Activated CD8-positive, alpha-beta memory T cell treated with anti-CD3 and anti-CD28 coated beads, Interleukin-2, amount 50 U/mL, for 4 hours (primary cell): Measurements from ENCODE around the gene TTLL6.

Experiments
- DNase-seq: peaks from one replicate; pipeline ENCODE4 v3.0.0-alpha.2; 2020

TTLL6 gene

GRCh38 chr17:48735062-48735351 lies 82.0 kb downstream of the TTLL6 start:
- no peak for DNase-seq

- no peak for DNase-seq
Observed at GRCh38 chr17:48734333-48735061, 82.5 kb downstream of the TTLL6 start.

- no peak for DNase-seq
Observed at GRCh38 chr17:48733632-48734328, 83.2 kb downstream of the TTLL6 start.

- DNase-seq = no peak
Observed at GRCh38 chr17:48732688-48733629, 84.1 kb downstream of the TTLL6 start.

GRCh38 chr17:48731355-48731754 lies 85.7 kb downstream of the TTLL6 start:
- no peak for DNase-seq

- no peak for DNase-seq
Observed at GRCh38 chr17:48730240-48730550, 86.8 kb downstream of the TTLL6 start.

- DNase-seq = no peak
Observed at GRCh38 chr17:48729335-48730239, 87.4 kb downstream of the TTLL6 start.

- DNase-seq = peak; percentile 33
Observed at GRCh38 chr17:48728232-48729231, 88.5 kb downstream of the TTLL6 start, which contains the start of gene HOXB13. Gene HOXB13, minus strand, starts transcription at chr17:48728750. Its CDS starts 157 bp downstream, at chr17:48728593.

- DNase-seq = no peak
Observed at GRCh38 chr17:48727415-48728175, 89.4 kb downstream of the TTLL6 start.

GRCh38 chr17:48726916-48727286 lies 90.1 kb downstream of the TTLL6 start:
- DNase-seq = no peak

GRCh38 chr17:48726114-48726915 lies 90.7 kb downstream of the TTLL6 start:
- DNase-seq = no peak

- DNase-seq = no peak
Observed at GRCh38 chr17:48725288-48726064, 91.6 kb downstream of the TTLL6 start.

GRCh38 chr17:48725004-48725287 lies 92.1 kb downstream of the TTLL6 start:
- no peak for DNase-seq

- DNase-seq = peak; percentile 76
Observed at GRCh38 chr17:48724251-48725003, 92.6 kb downstream of the TTLL6 start.

GRCh38 chr17:48723423-48724250 lies 93.4 kb downstream of the TTLL6 start:
- no peak for DNase-seq

GRCh38 chr17:48722915-48723422 lies 94.1 kb downstream of the TTLL6 start, which contains the start of gene PRAC2:
Gene PRAC2, plus strand, starts transcription at chr17:48723185. Its CDS starts 1,226 bp downstream, at chr17:48724411.
- DNase-seq = no peak
